Naive thymus-derived CD4-positive, alpha-beta T cell (primary cell): ENCODE data around the gene EDC4. TPM values are rescaled to one million over a fixed set of nuclear protein-coding genes. Genes with fewer than 3 reads are reported as not detected.

Source experiments
- ATAC-seq: fragments of 150-1000 bp; cut with Tn5 transposase; 2 replicates; pipeline ENCODE4 v1.10.0; 2021; ENCODE audit warnings: mild to moderate bottlenecking, moderate library complexity
- CTCF ChIA-PET: fragments of 350-600 bp; sonication (Branson Sonifier 250); formaldehyde crosslinking; loops from one replicate; lab custom pipeline; 2021; ENCODE audit warnings: antibody characterized with exemption; lab: Charles Lee
- POLR2A ChIA-PET: fragments of 350-600 bp; sonication (Branson Sonifier 250); formaldehyde crosslinking; loops from one replicate; lab custom pipeline; 2021; ENCODE audit warnings: antibody characterized with exemption, inconsistent platforms; lab: Charles Lee
- DNase-seq, 9 donors: peaks; one replicate each; pipeline versions ENCODE4 v3.0.0 to v3.0.0-alpha.2; 2020 to 2022; ENCODE audit warnings: mixed read lengths in 1 of 9
- H3K27ac ChIP-seq: one replicate; pipeline ENCODE4 v1.7.0; 2013; ENCODE audit warnings: mild to moderate bottlenecking, low read depth, low read length, moderate library complexity
- H3K27me3 ChIP-seq, 2 donors: one replicate each; pipeline ENCODE4 v1.7.0; 2013; ENCODE audit warnings: low read length in 2 of 2, mild to moderate bottlenecking in 2 of 2, moderate library complexity in 2 of 2; ENCODE audit not compliant: control insufficient read depth in 2 of 2, insufficient read depth in 2 of 2
- H3K36me3 ChIP-seq, 3 experiments: 1 replicate in 2 of 3; 2 replicates in 1 of 3; pipeline ENCODE4 v1.7.0; 2013; ENCODE audit warnings: low read length in 3 of 3, mild to moderate bottlenecking in 3 of 3, moderate library complexity in 1 of 3; ENCODE audit not compliant: insufficient read depth in 3 of 3, control insufficient read depth in 2 of 3
- H3K4me1 ChIP-seq, 2 donors: one replicate each; pipeline ENCODE4 v1.7.0; 2013; ENCODE audit warnings: low read length in 2 of 2, mild to moderate bottlenecking in 2 of 2, moderate library complexity in 1 of 2; ENCODE audit not compliant: control insufficient read depth in 2 of 2, insufficient read depth in 2 of 2
- H3K4me3 ChIP-seq: 2 replicates; pipeline ENCODE4 v1.7.0; 2013; ENCODE audit warnings: mild to moderate bottlenecking, low read length
- H3K9me3 ChIP-seq, 3 experiments: 1 replicate in 2 of 3; 2 replicates in 1 of 3; pipeline ENCODE4 v1.7.0; 2013; ENCODE audit warnings: low read length in 3 of 3; ENCODE audit not compliant: control insufficient read depth in 2 of 3
- H3K27ac Mint-ChIP-seq, 9 donors: one replicate each; pipeline ENCODE4 v1.8.0; 2020 to 2022; ENCODE audit warnings: mixed read lengths in 9 of 9, mild to moderate bottlenecking in 8 of 9, moderate library complexity in 5 of 9, inconsistent platforms in 2 of 9
- H3K27me3 Mint-ChIP-seq, 5 donors: one replicate each; pipeline ENCODE4 v1.8.0; 2021 to 2022; ENCODE audit warnings: mixed read lengths in 5 of 5, mild to moderate bottlenecking in 1 of 5
- H3K36me3 Mint-ChIP-seq, 5 donors: one replicate each; pipeline ENCODE4 v1.8.0; 2020 to 2022; ENCODE audit warnings: mixed read lengths in 5 of 5, mild to moderate bottlenecking in 3 of 5, inconsistent platforms in 1 of 5
- H3K4me1 Mint-ChIP-seq, 7 donors: one replicate each; pipeline ENCODE4 v1.8.0; 2020 to 2022; ENCODE audit warnings: mixed read lengths in 7 of 7, mild to moderate bottlenecking in 3 of 7, inconsistent platforms in 1 of 7
- H3K4me3 Mint-ChIP-seq, 10 donors: one replicate each; pipeline ENCODE4 v1.8.0; 2020 to 2022; ENCODE audit warnings: mild to moderate bottlenecking in 10 of 10, mixed read lengths in 10 of 10, moderate library complexity in 6 of 10, inconsistent platforms in 2 of 10
- H3K9me3 Mint-ChIP-seq, 11 donors: one replicate each; pipeline ENCODE4 v1.8.0; 2020 to 2022; ENCODE audit warnings: mixed read lengths in 11 of 11, mild to moderate bottlenecking in 4 of 11, inconsistent platforms in 1 of 11, moderate library complexity in 1 of 11
- intact Hi-C, 2 donors: fragments of 100-400 bp; cut with micrococcal nuclease; formaldehyde crosslinking; loops; one replicate each; pipeline ENCODE4 v1.15.1; 2023
- polyA plus RNA-seq, 2 donors: library from polyadenylated mRNA; unstranded; fragments of 300-500 nt; fragmentation: Illumina TruSeq; gene quantifications; one replicate each; pipeline ENCODE4 v1.2.3, GENCODE V29; 2021
- total RNA-seq, 6 experiments: library from RNA in 5 of 6; stranded (reverse) in 5 of 6; gene quantifications; 1 replicate in 5 of 6; 2 replicates in 1 of 6; pipeline ENCODE4 v1.2.3 and lab custom pipeline; 2021 to 2026

EDC4 gene
- total and polyA plus RNA-seq, 7 experiments from 2014 or later, result 34.8 to 166 (median 122) TPM

GRCh38 chr16:67855789-67856188, 17.1 kb upstream of the EDC4 start:
- no peaks in the 10 kb centered on the region for H3K27me3 ChIP-seq
- H3K9me3 Mint-ChIP-seq, result no peaks in the 10 kb centered on the region
- no peak overlapping the region for H3K4me3 ChIP-seq
- peaks cover 18 to 35% (median 30%) of the 10 kb centered on the region in 7 donors for H3K4me1 Mint-ChIP-seq
- peaks cover 0 to 7% of the 10 kb centered on the region in 2 donors for H3K4me1 ChIP-seq
- H3K4me3 Mint-ChIP-seq, result no peak overlapping the region
- intact Hi-C loops, result no loop called here
- H3K36me3 Mint-ChIP-seq, result peaks cover 0 to 5% (median 0%) of the 10 kb centered on the region in 5 donors
- no peak for ATAC-seq
- H3K9me3 ChIP-seq, result no peaks in the 10 kb centered on the region
- no peak overlapping the region for H3K27ac ChIP-seq
- DNase-seq, result no peak
- H3K27ac Mint-ChIP-seq, result peak overlapping the region in 2 of 9 donors; percentile 31 to 67
- CTCF ChIA-PET, result interaction anchor here (1.1 kb wide), 1 partner anchor 335 kb away, joined by 3 read pairs; no protein-coding TSS in a partner anchor
- H3K27me3 Mint-ChIP-seq, result no peaks in the 10 kb centered on the region
- H3K36me3 ChIP-seq, result peaks cover 0 to 13% (median 0%) of the 10 kb centered on the region in 3 experiments
- POLR2A ChIA-PET, result interaction anchor here (1.2 to 1.6 kb wide), 2 partner anchors 10 to 22 kb away, joined by 3 to 6 read pairs; no protein-coding TSS in a partner anchor

- Mint-ChIP-seq H3K36me3 (peaks cover 0 to 5% (median 0%) of the 10 kb centered on the region in 5 donors), H3K4me1 (peaks cover 18 to 43% (median 37%) of the 10 kb centered on the region in 7 donors), H3K4me3 (no peak overlapping the region), H3K27me3 (no peaks in the 10 kb centered on the region), H3K9me3 (no peaks in the 10 kb centered on the region), H3K27ac (peak overlapping the region in 8 of 9 donors; percentile 21 to 74 (median 33))
- Histone ChIP-seq H3K36me3 (peaks cover 0 to 24% (median 0%) of the 10 kb centered on the region in 3 experiments), H3K27ac (no peak overlapping the region), H3K27me3 (no peaks in the 10 kb centered on the region), H3K9me3 (no peaks in the 10 kb centered on the region), H3K4me3 (no peak overlapping the region), H3K4me1 (peaks cover 0 to 7% of the 10 kb centered on the region in 2 donors)
- ChIA-PET CTCF (interaction anchor here (1.0 kb wide), 1 partner anchor 9 kb away, joined by 4 read pairs; no protein-coding TSS in a partner anchor), POLR2A (interaction anchor here (0.6 to 0.7 kb wide), 2 partner anchors 8 to 37 kb away, joined by 3 to 4 read pairs; no protein-coding TSS in a partner anchor)
- DNase-seq (no peak), ATAC-seq (no peak)
- intact Hi-C loops, result no loop called here
Measured at GRCh38 chr16:67856927-67857546, 15.8 kb upstream of the EDC4 start.

GRCh38 chr16:67857547-67858233, 15.2 kb upstream of the EDC4 start:
- Histone ChIP-seq H3K36me3 (peaks cover 0 to 30% (median 0%) of the 10 kb centered on the region in 3 experiments), H3K4me3 (no peak overlapping the region), H3K9me3 (no peaks in the 10 kb centered on the region), H3K4me1 (peaks cover 0 to 7% of the 10 kb centered on the region in 2 donors), H3K27ac (no peak overlapping the region), H3K27me3 (no peaks in the 10 kb centered on the region)
- intact Hi-C loops, result no loop called here
- ATAC-seq, result peak; percentile 78
- ChIA-PET CTCF (no interaction called here), POLR2A (interaction anchor here (0.6 kb wide), 1 partner anchor 9 kb away, joined by 4 read pairs; no protein-coding TSS in a partner anchor)
- Mint-ChIP-seq H3K4me1 (peaks cover 21 to 47% (median 37%) of the 10 kb centered on the region in 7 donors), H3K36me3 (peaks cover 0 to 5% (median 0%) of the 10 kb centered on the region in 5 donors), H3K9me3 (no peaks in the 10 kb centered on the region), H3K27ac (peak overlapping the region in 7 of 9 donors; percentile 8 to 74 (median 34)), H3K27me3 (no peaks in the 10 kb centered on the region), H3K4me3 (no peak overlapping the region)
- no peak for DNase-seq

- H3K27ac Mint-ChIP-seq, result peak overlapping the region in 7 of 9 donors; percentile 19 to 74 (median 56)
- Histone ChIP-seq H3K36me3 (peaks cover 0 to 37% (median 0%) of the 10 kb centered on the region in 3 experiments), H3K4me1 (peaks cover 0 to 7% of the 10 kb centered on the region in 2 donors), H3K27me3 (no peaks in the 10 kb centered on the region), H3K9me3 (no peaks in the 10 kb centered on the region), H3K27ac (no peak overlapping the region), H3K4me3 (no peak overlapping the region)
- H3K27me3 Mint-ChIP-seq, result no peaks in the 10 kb centered on the region
- H3K4me3 Mint-ChIP-seq, result no peak overlapping the region
- H3K4me1 Mint-ChIP-seq, result peaks cover 23 to 47% (median 37%) of the 10 kb centered on the region in 7 donors
- ATAC-seq (peak; percentile 11), DNase-seq (no peak)
- POLR2A ChIA-PET, result interaction anchor here (0.7 kb wide), 1 partner anchor 33 kb away, joined by 3 read pairs; no protein-coding TSS in a partner anchor
- H3K9me3 Mint-ChIP-seq, result no peaks in the 10 kb centered on the region
- peaks cover 0 to 5% (median 0%) of the 10 kb centered on the region in 5 donors for H3K36me3 Mint-ChIP-seq
- intact Hi-C loops, result no loop called here
- CTCF ChIA-PET, result no interaction called here
Measured at GRCh38 chr16:67858500-67858899, 14.4 kb upstream of the EDC4 start.

GRCh38 chr16:67860589-67861398, 12.1 kb upstream of the EDC4 start:
- no peaks in the 10 kb centered on the region for H3K9me3 ChIP-seq
- no peaks in the 10 kb centered on the region for H3K9me3 Mint-ChIP-seq
- CTCF ChIA-PET, result interaction anchor here (1.1 kb wide), 1 partner anchor 44 kb away, joined by 4 read pairs; no protein-coding TSS in a partner anchor
- peaks cover 0 to 37% (median 0%) of the 10 kb centered on the region in 3 experiments for H3K36me3 ChIP-seq
- peaks cover 0 to 5% (median 0%) of the 10 kb centered on the region in 5 donors for H3K36me3 Mint-ChIP-seq
- H3K4me1 Mint-ChIP-seq, result peaks cover 18 to 40% (median 27%) of the 10 kb centered on the region in 7 donors
- intact Hi-C loops, result no loop called here
- H3K27ac ChIP-seq, result no peak overlapping the region
- DNase-seq (no peak), ATAC-seq (no peak)
- no peaks in the 10 kb centered on the region for H3K27me3 Mint-ChIP-seq
- POLR2A ChIA-PET, result interaction anchor here (0.6 to 0.9 kb wide), 2 partner anchors 17 to 76 kb away, joined by 3 to 5 read pairs; partner anchors contain the start of gene PSMB10
- no peaks in the 10 kb centered on the region for H3K27me3 ChIP-seq
- no peak overlapping the region for H3K4me3 ChIP-seq
- peak overlapping the region in 4 of 9 donors; percentile 38 to 62 (median 44) for H3K27ac Mint-ChIP-seq
- peaks cover 0 to 7% of the 10 kb centered on the region in 2 donors for H3K4me1 ChIP-seq
- no peak overlapping the region for H3K4me3 Mint-ChIP-seq
